ENCODE data around the gene GADD45A. TPM values are rescaled to one million over a fixed set of nuclear protein-coding genes. Genes with fewer than 3 reads are reported as not detected.
A peak's percentile ranks its signal among the peaks of the same experiment; 100 is the strongest.

The GADD45A gene
- total and polyA plus RNA-seq, 8 donors: 25.3 to 37.1 (median 30.0) TPM

DNA sequence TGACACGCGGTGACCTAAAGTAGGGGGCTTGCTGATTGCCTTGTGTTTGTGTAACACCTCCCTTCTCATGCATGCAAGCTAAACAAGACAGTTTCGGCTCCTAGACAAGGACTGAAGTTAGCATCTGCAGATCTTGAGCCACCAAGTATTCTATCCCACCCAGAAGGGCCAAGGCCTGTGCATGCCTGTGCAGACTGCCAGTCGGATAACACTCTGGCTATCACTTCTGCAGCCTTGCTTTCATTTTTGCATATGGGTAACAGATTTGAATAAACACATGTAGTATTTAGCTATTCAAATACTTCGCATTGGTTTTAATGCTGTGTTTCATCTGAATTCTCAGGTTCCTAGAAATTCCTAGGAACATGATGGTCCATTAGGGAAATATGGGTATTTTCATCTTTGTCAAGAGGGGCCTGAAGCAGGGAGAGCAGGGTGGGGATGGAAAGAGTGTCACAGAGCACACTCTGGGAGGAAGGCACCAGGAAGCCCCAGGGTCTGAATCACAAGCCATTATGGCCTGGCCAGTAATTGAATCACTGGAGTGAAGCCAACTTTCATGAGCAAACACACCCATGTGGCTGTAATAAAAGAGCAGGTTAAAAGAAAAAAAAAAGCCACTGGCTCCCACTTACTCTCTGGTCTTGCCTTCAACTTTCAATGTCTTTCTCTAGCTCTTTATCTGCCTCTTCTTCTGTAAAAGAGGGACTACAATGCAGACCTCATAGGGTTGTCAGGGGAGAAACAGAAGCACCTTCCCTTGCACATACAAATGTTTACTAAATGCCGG lies 28.3 kb downstream of the GADD45A start:
- H3K27me3 ChIP-seq: no peaks in the 10 kb centered on the region
- intact Hi-C loops (cut with DNase I): no loop called here
- DNase-seq: no peak
- no peaks in the 10 kb centered on the region for H3K36me3 ChIP-seq
- no peak overlapping the region for H3K4me3 ChIP-seq
- TF ChIP-seq CTCF (IDR thresholded peaks at IDR 0.05): no peak
- peaks cover 9 to 14% of the 10 kb centered on the region in 2 donors for H3K4me1 ChIP-seq
- H3K27ac ChIP-seq: no peak overlapping the region
- peak; percentile 65 for ATAC-seq
- no peaks in the 10 kb centered on the region for H3K9me3 ChIP-seq

DNA sequence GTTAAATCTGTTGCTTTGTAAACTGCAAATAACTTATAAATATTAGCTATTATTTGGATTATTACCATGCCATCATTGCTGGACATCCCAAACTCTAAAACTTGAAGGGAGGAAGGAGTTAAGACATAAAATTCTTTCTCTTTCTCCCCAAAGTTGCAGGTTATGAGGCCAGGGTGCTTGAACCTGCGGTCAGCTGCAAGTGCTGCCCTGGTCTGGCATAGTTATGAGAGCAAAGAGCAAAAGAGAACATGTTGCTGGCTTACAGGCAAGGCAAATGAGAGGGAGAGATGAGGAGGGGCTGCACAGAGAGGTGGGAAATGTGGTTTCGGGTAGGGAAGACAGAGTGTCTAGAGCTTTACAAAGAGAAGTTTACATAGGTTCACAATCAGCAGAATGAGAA lies 30.8 kb downstream of the GADD45A start:
- DNase-seq (no peak), ATAC-seq (no peak)
- H3K4me3 ChIP-seq: no peak overlapping the region
- TF ChIP-seq CTCF (IDR thresholded peaks at IDR 0.05): no peak
- H3K4me1 ChIP-seq: peaks cover 9 to 14% of the 10 kb centered on the region in 2 donors
- H3K9me3 ChIP-seq: no peaks in the 10 kb centered on the region
- H3K27me3 ChIP-seq: no peaks in the 10 kb centered on the region
- H3K27ac ChIP-seq: no peak overlapping the region
- no peaks in the 10 kb centered on the region for H3K36me3 ChIP-seq
- intact Hi-C loops (cut with DNase I): no loop called here

- DNase-seq: no peak
- no peak overlapping the region for H3K4me3 ChIP-seq
- no peak for TF ChIP-seq CTCF (IDR thresholded peaks at IDR 0.05)
- H3K27me3 ChIP-seq: no peaks in the 10 kb centered on the region
- no peaks in the 10 kb centered on the region for H3K36me3 ChIP-seq
- intact Hi-C loops (cut with DNase I): no loop called here
- H3K9me3 ChIP-seq: no peaks in the 10 kb centered on the region
- ATAC-seq: no peak
- no peak overlapping the region for H3K27ac ChIP-seq
- H3K4me1 ChIP-seq: peaks cover 9 to 14% of the 10 kb centered on the region in 2 donors
Measured at GRCh38 chr1:67716800-67717199, 31.8 kb downstream of the GADD45A start.

DNA sequence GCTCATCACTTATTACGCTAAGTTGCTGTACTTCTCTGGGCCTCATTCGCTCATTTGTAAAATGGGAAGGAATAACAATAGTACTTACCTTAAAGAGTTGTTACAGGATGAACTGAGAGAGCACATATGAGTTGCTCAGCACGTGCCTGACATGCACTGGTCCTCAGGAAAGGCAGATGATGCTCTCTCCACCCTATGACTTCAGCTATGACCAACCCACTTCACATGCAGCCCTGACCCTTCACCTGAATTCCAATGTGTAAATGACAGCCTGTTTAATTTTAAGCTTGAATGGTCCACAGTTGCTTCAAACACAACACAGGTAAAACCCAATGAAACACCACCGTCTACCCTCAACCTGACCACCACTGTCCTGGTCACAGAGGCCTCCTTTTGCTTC lies 32.9 kb downstream of the GADD45A start:
- intact Hi-C loops (cut with DNase I): no loop called here
- Histone ChIP-seq H3K27ac (no peak overlapping the region), H3K36me3 (no peaks in the 10 kb centered on the region), H3K4me3 (no peak overlapping the region), H3K4me1 (peaks cover 9 to 18% of the 10 kb centered on the region in 2 donors), H3K27me3 (no peaks in the 10 kb centered on the region), H3K9me3 (no peaks in the 10 kb centered on the region)
- no peak for TF ChIP-seq CTCF (IDR thresholded peaks at IDR 0.05)
- ATAC-seq: no peak
- no peak for DNase-seq

- DNase-seq: no peak
- TF ChIP-seq CTCF (IDR thresholded peaks at IDR 0.05): no peak
Measured at GRCh38 chr1:67719329-67720196, 34.6 kb downstream of the GADD45A start.

More at GRCh38 chr1:67719329-67720196, 34.6 kb downstream of the GADD45A start:
- intact Hi-C loops (cut with DNase I): no loop called here
- peaks cover 0 to 21% of the 10 kb centered on the region in 2 donors for H3K4me1 ChIP-seq
- H3K36me3 ChIP-seq: no peaks in the 10 kb centered on the region
- no peak overlapping the region for H3K4me3 ChIP-seq
- no peaks in the 10 kb centered on the region for H3K9me3 ChIP-seq
- ATAC-seq: no peak
- H3K27ac ChIP-seq: no peak overlapping the region
- H3K27me3 ChIP-seq: no peaks in the 10 kb centered on the region
